ENCODE results near the gene OSBPL10.

Gene OSBPL10

GRCh38 chr3:31953636-31954035 lies 27.4 kb downstream of the OSBPL10 start:
- no peak for ATAC-seq
- TF ChIP-seq TSHZ2 (CRISPR knock-in tag; IDR thresholded peaks at IDR 0.05) (no peak), ZNF565 (CRISPR knock-in tag; conservative IDR thresholded peaks at IDR 0.05; ENCODE audit: low read depth) (no peak), POU6F1 (CRISPR knock-in tag; IDR thresholded peaks at IDR 0.05; ENCODE audit: borderline replicate concordance, low read depth) (no peak), BACH2 (CRISPR knock-in tag; IDR thresholded peaks at IDR 0.05; ENCODE audit: borderline replicate concordance) (no peak), ZNF70 (CRISPR knock-in tag; IDR thresholded peaks at IDR 0.05) (no peak), TOX (CRISPR knock-in tag; IDR thresholded peaks at IDR 0.05; ENCODE audit: borderline replicate concordance) (no peak), PPARA (CRISPR knock-in tag; IDR thresholded peaks at IDR 0.05; ENCODE audit: borderline replicate concordance) (no peak)

GRCh38 chr3:31953091-31953490 lies 28.0 kb downstream of the OSBPL10 start:
- ATAC-seq: no peak
- TF ChIP-seq ISL1 (CRISPR knock-in tag; IDR thresholded peaks at IDR 0.05): no peak
- TF ChIP-seq OSR1 (CRISPR knock-in tag; IDR thresholded peaks at IDR 0.05): no peak
- no peak for TF ChIP-seq ZNF8 (CRISPR knock-in tag; IDR thresholded peaks at IDR 0.05)
- TF ChIP-seq ESRRG (CRISPR knock-in tag; IDR thresholded peaks at IDR 0.05): no peak
- TF ChIP-seq CREB5 (CRISPR knock-in tag; IDR thresholded peaks at IDR 0.05; ENCODE audit: low read depth): no peak
- no peak for TF ChIP-seq TSHZ2 (CRISPR knock-in tag; IDR thresholded peaks at IDR 0.05)
- TF ChIP-seq ZFP30 (CRISPR knock-in tag; IDR thresholded peaks at IDR 0.05): no peak
- TF ChIP-seq BACH2 (CRISPR knock-in tag; IDR thresholded peaks at IDR 0.05; ENCODE audit: borderline replicate concordance): no peak
- TF ChIP-seq ZC3H10 (CRISPR knock-in tag; IDR thresholded peaks at IDR 0.05): no peak
- no peak for TF ChIP-seq RARB (CRISPR knock-in tag; IDR thresholded peaks at IDR 0.05)
- TF ChIP-seq POU6F1 (CRISPR knock-in tag; IDR thresholded peaks at IDR 0.05; ENCODE audit: borderline replicate concordance, low read depth): no peak
- no peak for TF ChIP-seq PATZ1 (CRISPR knock-in tag; IDR thresholded peaks at IDR 0.05; ENCODE audit: borderline replicate concordance)
- TF ChIP-seq CSDC2 (CRISPR knock-in tag; IDR thresholded peaks at IDR 0.05): no peak
- no peak for TF ChIP-seq CSRNP3 (CRISPR knock-in tag; IDR thresholded peaks at IDR 0.05)
- TF ChIP-seq ZFP3 (CRISPR knock-in tag; IDR thresholded peaks at IDR 0.05): no peak
- no peak for TF ChIP-seq GLIS3 (CRISPR knock-in tag; IDR thresholded peaks at IDR 0.05)

Measured in SK-N-SH treated with all-trans-retinoic acid at 6 μM for 48 hours (cell line).